ENCODE data around the gene GABPA.

Gene GABPA

DNA sequence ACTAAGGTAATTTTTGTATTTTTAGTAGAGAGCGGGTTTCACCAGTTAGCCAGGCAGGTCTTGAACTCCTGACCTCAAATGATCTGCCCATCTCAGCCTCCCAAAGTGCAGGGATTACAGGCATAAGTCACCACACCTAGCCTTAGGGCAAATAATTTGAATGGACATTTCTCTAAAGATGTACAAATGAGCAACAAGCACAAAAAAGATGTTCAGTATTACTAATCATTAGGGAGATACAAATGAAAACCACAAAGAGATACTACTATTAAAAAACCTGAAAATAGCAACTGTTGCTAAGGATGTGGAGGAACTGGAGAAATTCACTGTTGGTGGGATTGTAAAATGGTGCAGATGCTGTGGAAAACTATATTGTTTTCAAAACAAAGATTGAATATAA is 79.1 kb downstream of the GABPA start:
- no peak for DNase-seq

- DNase-seq = no peak
Measured at GRCh38 chr21:25818121-25818520, 83.3 kb downstream of the GABPA start.

- DNase-seq = no peak
Measured at GRCh38 chr21:25818551-25818950, 83.8 kb downstream of the GABPA start.
